IPS-18c (cell line): ENCODE data around the gene MYL10.

Experiments used
- H3K4me3 ChIP-seq: 2 replicates; pipeline ENCODE4 v1.7.0; 2013; ENCODE audit warnings: low read depth, mild to moderate bottlenecking, low read length, moderate library complexity; ENCODE audit not compliant: insufficient read depth
- H3K9me3 ChIP-seq: one replicate; pipeline ENCODE4 v1.6.1; 2013; ENCODE audit warnings: mild to moderate bottlenecking, low read length, moderate library complexity; ENCODE audit not compliant: control insufficient read depth, insufficient read depth

The MYL10 gene

DNA sequence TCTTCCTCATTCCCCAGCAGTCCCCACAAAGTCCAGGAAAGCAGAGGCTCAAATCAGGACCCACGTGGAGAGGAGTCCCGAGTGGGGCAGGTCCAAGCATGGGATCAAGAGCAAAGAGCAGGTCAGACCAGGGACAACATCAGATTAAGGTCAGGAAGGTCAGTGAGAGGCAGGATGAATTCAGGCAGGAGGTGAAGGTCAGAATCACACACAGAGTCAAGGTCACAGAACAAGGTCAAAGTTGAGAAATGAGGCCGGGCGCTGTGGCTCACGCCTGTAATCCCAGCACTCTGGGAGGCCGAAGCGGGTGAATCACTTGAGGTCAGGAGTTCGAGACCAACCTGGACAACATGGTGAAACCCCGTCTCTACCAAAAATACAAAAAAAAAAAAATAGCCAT lies 2.3 kb downstream of the MYL10 start:
- no peak overlapping the region for H3K4me3 ChIP-seq
- H3K9me3 ChIP-seq, result no peaks in the 10 kb centered on the region

DNA sequence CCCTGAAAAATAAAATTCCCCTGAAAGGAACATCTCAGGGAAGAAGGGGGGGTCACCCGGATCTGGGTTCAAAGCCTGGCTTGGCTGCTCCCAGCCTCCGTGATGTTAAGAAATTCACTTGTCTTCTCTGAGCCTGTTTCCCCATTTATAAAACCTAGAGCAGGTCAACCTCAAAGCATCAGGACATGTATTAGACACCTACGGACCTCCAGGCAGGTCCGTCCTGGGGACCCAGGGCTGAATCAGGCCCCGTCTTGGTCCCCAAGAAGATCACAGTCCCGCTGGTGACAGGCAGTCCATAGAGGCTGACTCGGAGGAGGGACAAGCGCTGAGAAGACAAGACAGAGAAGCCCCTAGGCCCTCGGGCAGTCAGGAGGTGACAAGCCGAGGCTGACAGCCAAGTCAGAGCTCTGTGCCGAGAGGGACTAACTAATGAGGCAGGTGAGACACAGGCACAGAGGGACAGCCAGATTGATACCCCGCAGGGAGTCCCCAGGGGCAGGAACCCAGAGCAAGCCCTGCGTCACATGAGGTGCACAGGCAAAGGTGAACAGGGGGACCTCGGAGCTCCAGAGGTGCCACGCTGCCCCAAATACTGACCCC lies 2.9 kb downstream of the MYL10 start:
- no peak overlapping the region for H3K4me3 ChIP-seq
- no peaks in the 10 kb centered on the region for H3K9me3 ChIP-seq

DNA sequence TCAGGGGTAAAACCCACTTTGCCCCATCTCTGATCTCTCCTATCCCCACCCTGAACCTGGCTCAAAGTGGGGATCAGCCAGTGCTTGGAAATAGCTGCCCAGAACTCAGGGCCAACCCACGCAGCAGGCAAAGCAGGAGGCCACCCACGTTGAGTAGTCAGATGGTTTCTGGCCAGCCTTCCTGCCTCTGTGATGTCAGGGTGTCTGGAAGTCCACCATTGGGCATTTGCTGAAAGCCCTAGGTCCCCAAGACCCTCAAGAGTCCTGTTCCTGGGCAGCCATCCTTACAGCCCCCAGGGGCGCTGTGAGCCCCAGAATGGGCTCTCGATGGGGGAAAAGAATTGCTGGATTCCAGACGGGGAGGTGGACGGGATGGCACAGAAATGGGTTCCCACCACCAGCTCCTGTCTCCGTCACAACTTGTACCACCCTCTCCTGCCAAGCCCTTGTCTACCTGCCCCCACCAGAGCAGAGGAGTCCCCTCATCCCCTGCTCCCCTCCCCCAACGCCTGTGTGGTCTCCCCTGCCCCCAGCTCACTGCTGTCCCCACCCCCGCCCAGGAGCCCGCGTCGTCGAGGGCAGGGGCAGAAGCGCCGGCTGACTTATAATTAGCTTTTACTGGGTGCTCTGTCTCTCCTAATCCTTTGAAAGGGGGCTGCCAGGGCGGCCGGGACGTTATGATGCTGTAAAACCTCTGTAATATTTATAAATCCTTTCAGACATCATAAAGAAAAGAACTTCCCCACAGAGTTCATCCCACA lies 3.9 kb downstream of the MYL10 start:
- Histone ChIP-seq H3K9me3 (no peaks in the 10 kb centered on the region), H3K4me3 (no peak overlapping the region)

DNA sequence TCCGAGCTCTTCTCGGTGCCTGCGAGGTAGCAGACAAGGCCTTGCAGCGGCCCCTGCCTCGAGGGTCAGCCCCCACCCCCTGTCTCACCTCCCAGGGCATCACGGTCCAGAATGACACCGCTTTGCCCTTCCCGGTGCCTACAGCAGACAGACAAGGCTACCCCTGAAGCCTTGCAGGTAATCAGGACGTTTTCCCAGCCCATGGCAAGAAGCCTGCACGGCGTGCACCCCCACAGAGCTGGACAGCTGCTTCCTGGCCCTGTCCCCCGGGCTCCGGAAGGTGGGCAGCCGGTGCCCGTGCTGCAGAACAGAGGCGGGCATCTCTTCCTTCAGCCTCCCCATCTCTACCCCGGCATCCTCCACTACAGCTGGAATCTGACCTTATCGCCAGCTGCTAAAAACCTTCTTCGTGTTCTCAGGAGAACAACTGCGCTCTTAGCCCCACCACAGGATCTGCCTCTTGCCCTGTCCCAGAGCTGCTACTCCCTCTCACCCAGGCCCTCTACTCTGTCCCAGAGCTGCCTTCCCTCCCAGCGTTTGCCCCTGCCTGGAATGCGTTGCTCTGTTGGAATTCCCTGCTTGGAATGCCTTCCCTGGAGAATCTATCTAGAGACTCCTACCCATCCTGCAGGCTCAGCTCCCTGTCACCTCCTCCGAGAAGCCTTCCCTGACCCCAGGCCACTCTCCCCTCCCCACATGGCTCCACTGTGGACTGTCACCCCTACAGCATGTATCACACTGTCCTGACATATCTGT lies 4.7 kb downstream of the MYL10 start:
- H3K9me3 ChIP-seq, result no peaks in the 10 kb centered on the region

DNA sequence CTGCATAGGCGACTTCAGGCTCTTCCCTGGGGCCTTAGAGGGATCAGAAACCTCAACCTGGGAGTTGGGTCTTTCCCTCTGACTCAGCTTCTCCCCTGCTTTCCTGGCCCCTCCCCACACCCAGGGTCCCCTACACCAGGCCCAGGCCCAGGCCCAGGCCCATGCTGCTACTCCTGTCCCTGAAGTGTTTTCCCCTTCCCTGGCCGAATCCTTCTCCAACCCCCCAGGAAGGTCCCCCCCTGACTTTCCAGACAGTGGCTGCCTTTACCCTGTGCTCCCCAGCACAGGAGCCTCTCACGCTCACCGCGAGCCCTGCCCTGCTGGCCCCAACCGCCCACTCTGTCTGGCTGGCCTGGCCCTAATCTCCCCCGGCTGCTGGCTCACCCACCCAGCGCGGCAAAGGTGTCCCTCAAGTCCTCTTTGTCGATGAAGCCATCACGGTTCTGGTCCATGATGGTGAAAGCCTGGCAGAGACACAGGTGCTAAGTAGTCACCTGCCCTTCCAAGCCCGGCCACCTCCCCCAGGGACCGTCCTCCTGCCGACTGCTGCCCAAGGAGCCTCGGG lies 6.4 kb downstream of the MYL10 start:
- Histone ChIP-seq H3K4me3 (no peak overlapping the region), H3K9me3 (no peaks in the 10 kb centered on the region)

More for the DNA sequence above, 4.7 kb downstream of the MYL10 start:
- no peak overlapping the region for H3K4me3 ChIP-seq

DNA sequence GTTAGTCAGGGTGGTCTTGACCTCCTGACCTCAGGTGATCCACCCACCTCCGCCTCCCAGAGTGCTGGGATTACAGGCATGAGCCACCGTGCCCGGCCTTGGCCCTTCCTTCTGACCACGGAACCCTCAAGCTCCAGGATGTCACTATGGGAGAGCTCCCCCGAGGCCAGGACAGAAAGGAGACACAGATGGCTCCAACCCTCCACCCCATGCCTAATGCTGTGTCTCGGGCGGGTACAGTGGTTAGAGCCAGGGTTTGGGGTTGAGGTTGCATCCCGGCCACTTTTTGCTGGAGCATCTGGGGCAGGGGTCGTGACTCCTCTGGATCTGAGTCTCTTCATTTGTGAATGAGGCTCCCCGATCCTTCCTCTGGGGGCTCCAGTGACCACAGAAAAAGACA lies 8.1 kb downstream of the MYL10 start:
- H3K4me3 ChIP-seq, result no peak overlapping the region
- H3K9me3 ChIP-seq, result no peaks in the 10 kb centered on the region

DNA sequence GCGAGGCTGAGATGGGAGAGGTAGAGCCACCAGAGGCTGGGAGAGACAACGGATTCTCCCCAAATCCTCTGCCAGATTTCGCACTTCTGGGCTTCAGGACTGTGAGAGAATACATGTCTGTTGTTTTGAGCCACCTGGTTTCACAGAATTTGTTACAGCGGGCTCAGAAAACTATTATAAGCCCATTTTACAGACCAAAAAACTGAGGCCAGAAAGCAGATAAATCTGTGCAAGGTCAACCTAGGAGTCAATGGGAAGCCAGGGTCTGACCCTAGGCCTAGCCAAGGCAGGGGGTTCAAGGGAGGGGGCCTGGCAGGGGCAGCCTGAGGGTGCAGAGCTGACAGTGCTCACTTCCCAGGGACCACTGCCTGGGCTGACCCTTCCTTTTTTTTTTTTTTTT lies 8.7 kb downstream of the MYL10 start:
- H3K4me3 ChIP-seq, result no peak overlapping the region
- H3K9me3 ChIP-seq, result no peaks in the 10 kb centered on the region

DNA sequence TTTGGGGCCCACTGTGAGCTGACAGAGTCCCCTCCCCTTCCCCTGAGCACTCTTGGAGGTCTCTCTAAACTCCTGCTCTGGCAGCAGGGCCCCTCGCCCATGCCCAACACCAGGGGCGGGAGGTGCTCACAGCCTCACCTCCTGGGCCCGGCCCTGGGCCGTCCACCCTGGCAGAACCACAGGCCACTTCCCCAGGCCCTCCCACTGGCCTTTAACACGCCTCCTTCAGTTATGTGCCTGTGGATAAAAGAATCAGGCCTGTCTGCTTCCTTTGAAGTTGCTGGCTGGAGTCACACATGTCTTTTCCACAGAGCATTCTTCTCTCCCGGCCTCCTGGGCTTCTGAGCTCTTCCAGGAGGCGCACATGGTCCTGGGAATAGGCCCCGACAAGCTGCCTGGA lies 10.2 kb downstream of the MYL10 start:
- H3K9me3 ChIP-seq, result no peaks in the 10 kb centered on the region
- H3K4me3 ChIP-seq, result no peak overlapping the region

DNA sequence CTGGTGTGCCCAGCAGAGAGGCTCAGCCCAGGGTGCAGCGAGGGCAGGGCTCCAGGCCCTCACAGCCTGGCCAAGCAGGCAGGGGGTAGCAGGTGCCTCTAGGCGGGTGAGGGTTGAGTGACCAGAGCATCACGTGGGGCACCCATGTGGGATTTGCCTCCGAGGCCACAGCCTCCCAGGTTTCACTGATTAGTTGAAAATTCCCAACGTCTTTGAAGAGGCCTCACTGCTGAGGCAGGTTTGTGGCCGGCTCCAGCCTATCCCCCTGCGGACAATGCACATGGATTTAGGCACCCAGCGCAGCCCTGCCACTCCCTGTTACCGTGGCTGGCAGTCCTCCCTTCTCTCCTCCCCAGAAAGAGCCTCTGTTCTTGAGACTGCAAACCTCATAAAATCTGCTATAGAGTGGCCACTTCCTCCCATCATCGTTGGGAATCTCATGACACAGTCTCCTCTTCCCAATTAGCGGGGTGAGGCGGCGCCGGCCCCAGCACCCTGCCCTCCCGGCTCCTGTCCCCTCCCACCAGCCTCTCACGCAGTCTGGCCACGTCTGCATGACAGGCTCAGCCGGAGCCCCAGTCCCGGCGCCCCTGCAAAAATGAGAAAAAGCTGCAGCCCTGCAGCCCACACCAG lies 10.8 kb downstream of the MYL10 start:
- Histone ChIP-seq H3K9me3 (no peaks in the 10 kb centered on the region), H3K4me3 (no peak overlapping the region)

DNA sequence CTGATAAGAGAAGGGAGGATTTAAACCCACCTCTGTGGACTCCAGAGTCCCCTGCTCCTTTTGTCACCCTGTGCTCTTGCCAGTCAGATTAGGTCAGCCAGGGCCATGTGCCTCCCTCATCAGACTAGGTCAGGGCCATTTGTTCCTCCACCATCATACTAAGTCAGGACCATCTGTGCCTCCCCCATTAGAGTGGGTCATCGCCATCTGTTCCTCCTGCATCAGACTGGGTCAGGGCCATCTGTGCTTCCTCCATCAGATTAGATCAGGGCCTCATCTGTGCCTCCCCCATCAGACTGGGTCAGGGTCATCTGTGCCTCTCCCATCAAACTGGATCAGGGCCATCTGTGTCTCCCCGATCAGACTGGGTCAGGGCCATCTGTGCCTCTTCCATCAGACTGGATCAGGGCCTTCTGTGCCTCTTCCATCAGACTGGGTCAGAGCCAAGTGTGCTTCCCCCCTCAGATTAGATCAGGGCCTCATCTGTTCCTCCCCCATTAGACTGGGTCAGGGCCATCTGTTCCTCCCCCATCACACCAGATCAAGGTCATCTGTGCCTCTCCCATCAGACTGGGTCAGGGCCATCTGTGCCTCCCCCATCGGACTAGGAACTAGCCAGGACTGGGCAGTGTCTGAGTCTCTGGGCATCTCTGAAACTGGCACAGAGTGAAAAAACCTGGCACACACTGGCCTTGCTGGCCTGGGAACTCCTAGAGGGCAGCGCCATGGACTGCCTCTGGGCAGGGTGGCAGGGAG lies 11.5 kb downstream of the MYL10 start:
- no peaks in the 10 kb centered on the region for H3K9me3 ChIP-seq

DNA sequence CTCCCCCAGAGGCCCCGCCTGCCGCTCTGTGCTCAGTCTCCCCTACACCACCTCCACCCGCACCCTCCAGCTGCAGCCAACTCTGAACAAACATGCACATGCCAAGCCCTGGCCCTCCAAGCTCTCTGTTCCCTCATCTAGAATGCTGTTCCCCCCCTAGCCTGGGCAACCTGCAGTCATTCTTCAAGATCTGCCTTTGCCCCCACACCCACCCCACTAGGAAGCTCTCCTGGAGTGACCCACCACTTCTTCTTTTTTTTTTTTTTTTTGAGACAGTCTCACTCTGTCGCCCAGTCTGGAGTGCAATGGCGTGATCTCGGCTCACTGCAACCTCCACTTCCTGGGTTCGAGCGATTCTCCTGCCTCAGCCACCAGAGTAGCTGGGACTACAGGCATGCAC lies 13.7 kb downstream of the MYL10 start:
- no peak overlapping the region for H3K4me3 ChIP-seq
- peaks cover 3% of the 10 kb centered on the region for H3K9me3 ChIP-seq

More for the DNA sequence above, 11.5 kb downstream of the MYL10 start:
- H3K4me3 ChIP-seq, result no peak overlapping the region

DNA sequence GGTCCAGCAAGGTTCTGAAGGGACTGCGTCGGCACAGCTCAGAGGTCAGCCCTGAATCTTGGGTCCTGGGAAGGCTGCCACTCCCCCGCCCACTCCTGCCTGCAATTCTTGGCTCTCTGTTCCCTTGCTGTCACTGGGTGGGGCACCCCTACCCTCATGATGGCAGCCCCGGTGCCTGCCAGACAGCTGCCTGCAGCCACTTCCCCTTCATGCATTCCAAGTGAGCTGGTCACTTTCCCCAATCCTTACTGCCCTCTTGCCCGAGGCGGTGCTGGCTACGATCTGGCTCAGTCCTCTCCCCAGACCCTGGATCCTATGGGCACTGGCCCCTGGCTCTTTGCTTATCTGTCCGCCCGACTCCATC lies 14.2 kb downstream of the MYL10 start:
- Histone ChIP-seq H3K4me3 (no peak overlapping the region), H3K9me3 (peaks cover 3% of the 10 kb centered on the region)

DNA sequence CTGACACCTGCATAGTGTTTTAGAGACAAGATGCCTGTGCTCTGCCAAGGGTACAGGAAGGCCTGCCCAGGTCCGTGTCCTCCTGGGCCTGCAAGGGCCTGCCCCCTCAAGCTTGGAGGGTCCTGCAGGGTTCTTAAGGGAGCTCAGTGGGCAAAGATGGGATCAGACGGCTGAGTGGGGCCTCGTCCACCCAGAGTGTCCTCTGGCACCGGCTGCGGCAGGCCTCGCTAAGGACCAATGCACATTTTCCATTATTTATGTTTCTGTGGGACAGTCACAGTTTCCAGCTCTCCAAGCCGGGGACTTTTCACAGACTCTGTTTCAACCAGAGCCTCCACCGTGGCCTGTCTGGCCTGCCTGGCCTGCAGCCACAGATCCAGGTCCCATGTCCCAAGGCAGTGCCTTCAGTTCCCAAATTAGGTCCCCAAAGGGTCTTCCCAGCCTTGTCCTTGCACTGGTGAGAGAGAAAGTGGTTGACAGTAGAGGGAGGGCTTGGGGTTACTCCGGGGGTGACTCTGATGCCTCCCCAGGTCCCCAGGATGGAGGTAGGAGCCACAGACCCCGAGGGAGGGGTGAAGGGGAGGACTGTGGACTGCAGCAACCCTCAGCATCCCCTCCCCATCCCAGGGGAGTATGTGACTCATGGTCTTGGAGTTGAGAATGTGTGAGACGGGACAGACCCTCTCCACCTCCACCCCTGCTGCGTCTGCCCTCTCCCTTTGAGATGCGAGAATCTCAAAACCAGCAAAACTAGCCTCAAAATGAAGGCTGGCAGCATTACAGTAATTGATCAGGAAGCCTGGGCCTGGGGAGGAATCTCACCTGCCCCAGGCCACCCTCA lies 14.8 kb downstream of the MYL10 start:
- H3K9me3 ChIP-seq, result peaks cover 3% of the 10 kb centered on the region

DNA sequence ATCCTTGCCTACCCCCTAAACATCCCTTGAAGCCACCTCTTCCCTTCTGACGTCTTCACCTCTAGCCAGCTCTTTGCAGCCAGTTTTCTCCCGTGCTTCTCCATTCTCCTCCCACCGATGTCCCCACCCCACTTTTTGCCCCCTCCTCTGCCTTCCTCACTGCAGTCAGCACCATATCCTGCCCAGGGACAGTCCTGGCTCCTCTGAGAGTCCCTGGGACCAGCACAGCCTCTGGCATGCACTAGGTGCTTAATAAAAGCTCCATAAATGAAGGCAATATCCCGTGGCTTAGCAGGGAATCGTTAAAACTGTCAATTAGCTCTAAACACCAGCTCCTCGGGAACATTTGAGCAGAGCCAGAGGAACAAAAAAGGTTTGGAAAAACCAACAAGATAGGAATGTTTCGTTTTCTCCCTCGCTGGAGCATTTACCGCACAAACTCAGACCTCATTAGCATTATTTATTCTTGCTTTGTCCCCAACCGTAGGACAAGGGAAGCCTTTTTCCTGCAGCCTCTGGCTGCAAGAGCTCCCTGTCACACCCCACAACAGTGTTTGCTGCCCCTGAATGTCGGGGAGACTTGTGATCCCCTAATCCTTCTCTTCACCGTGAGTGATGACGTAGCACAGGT lies 16.1 kb downstream of the MYL10 start:
- no peak overlapping the region for H3K4me3 ChIP-seq

More for the DNA sequence above, 14.8 kb downstream of the MYL10 start:
- no peak overlapping the region for H3K4me3 ChIP-seq

DNA sequence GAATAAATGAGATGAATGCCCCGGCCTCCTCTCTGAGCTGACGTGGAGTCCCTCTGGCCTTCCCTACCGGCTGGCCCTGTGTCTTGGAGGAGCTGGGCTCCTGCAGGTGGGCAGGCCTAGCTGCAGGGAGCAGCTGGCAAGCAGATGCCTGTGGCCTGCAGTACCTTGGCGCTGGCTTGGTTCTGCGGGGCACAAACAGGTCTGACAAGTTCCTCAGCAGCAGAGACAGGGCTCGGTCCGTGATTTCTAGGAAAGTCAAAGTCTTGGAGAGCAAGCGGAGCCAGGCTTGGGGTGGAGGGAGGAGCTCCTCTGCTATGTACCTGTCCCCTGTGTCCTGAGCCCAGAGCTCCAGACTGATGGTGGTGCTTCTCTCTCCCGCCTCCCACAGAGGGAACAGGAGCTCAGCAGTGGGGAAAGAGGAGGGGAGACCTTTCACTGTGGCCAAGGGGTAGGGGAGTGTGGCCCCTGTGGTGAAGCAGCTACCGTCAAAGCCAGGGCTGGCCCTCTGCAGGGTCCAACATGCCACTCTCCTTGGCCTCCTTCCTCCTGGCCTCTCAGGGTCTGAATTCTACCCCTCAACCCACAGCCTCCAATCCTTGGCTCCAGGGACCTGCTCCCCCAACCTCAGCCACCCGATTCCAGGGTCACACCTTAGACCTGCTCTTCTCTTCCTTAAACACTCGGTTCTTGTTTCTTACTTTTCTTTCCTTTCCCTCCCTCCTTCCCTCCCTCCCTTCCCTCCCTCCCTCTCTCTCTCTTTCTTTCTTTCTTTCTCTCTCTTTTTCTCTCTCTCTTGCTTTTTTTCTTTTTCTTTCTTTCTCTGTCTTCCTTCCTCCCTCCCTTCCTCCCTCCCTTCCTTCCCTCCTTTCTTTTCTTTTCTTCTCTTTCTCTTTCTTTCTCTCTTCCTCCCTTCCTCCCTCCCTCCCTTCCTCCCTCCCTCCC lies 20.1 kb downstream of the MYL10 start:
- no peak overlapping the region for H3K4me3 ChIP-seq
- peaks cover 3% of the 10 kb centered on the region for H3K9me3 ChIP-seq

More for the DNA sequence above, 16.1 kb downstream of the MYL10 start:
- peaks cover 3% of the 10 kb centered on the region for H3K9me3 ChIP-seq
